Renal pelvis (tissue), 12 donors: Measurements from ENCODE around the gene MGAT4B. TPM values are rescaled to one million over a fixed set of nuclear protein-coding genes. Genes with fewer than 3 reads are reported as not detected.
"Not testable (repeated sequence)": the region's sequence is repeated elsewhere in the genome, so short reads cannot be mapped to it uniquely, and the experiment has no call there.

Experiments used
- DNase-seq: peaks from one replicate; pipeline ENCODE4 v3.0.0-alpha.2; 2013
- long read RNA-seq, 16 experiments: transcript quantifications; one replicate each; lab custom pipeline, GENCODE V29; 2026
- polyA plus RNA-seq, 3 donors: library from polyadenylated mRNA; unstranded; fragments of 120-200 nt; gene quantifications; one replicate each; pipeline ENCODE4 v1.2.1, GENCODE V29; 2013; ENCODE audit not compliant: insufficient read length in 3 of 3

Gene MGAT4B
- 100 to 1,000 TPM; 178 to 185 (median 183) TPM for polyA plus RNA-seq
- long read RNA-seq, donor 1, transcript MGAT4B-201 (15 exons, 2,446 nt), result major isoform, 23 of 134 reads
- long read RNA-seq, donor 1, partial matches to known transcripts, result 109 of 134 reads
- long read RNA-seq, donor 1, other reads (novel, unspliced or antisense), result 0 of 134 reads
- long read RNA-seq, donor 2, transcript MGAT4B-201 (15 exons, 2,446 nt), result major isoform, 10 of 11 reads
- long read RNA-seq, donor 2, partial matches to known transcripts, result 0 of 11 reads
- long read RNA-seq, donor 2, other reads (novel, unspliced or antisense), result 0 of 11 reads
- long read RNA-seq, donor 3, transcript MGAT4B-201 (15 exons, 2,446 nt), result major isoform, 17 of 32 reads
- long read RNA-seq, donor 3, partial matches to known transcripts, result 13 of 32 reads
- long read RNA-seq, donor 3, other reads (novel, unspliced or antisense), result 0 of 32 reads
- long read RNA-seq, donor 4, transcript MGAT4B-201 (15 exons, 2,446 nt), result major isoform, 17 of 795 reads
- long read RNA-seq, donor 4, partial matches to known transcripts, result 738 of 795 reads
- long read RNA-seq, donor 4, other reads (novel, unspliced or antisense), result 39 of 795 reads
- long read RNA-seq, donor 5, transcript MGAT4B-201 (15 exons, 2,446 nt), result major isoform, 10 of 11 reads
- long read RNA-seq, donor 5, partial matches to known transcripts, result 0 of 11 reads
- long read RNA-seq, donor 5, other reads (novel, unspliced or antisense), result 0 of 11 reads
- long read RNA-seq, donor 6, transcript MGAT4B-201 (15 exons, 2,446 nt), result major isoform, 12 of 26 reads
- long read RNA-seq, donor 6, partial matches to known transcripts, result 13 of 26 reads
- long read RNA-seq, donor 6, other reads (novel, unspliced or antisense), result 0 of 26 reads
- long read RNA-seq, donor 7, transcript MGAT4B-201 (15 exons, 2,446 nt), result major isoform, 25 of 127 reads
- long read RNA-seq, donor 7, partial matches to known transcripts, result 62 of 127 reads
- long read RNA-seq, donor 7, other reads (novel, unspliced or antisense), result 37 of 127 reads
- long read RNA-seq, donor 8, transcript MGAT4B-201 (15 exons, 2,446 nt), result major isoform, 10 of 10 reads
- long read RNA-seq, donor 8, partial matches to known transcripts, result 0 of 10 reads
- long read RNA-seq, donor 8, other reads (novel, unspliced or antisense), result 0 of 10 reads
- long read RNA-seq, donor 9, transcript MGAT4B-201 (15 exons, 2,446 nt), result major isoform, 24 of 38 reads
- long read RNA-seq, donor 9, partial matches to known transcripts, result 10 of 38 reads
- long read RNA-seq, donor 9, other reads (novel, unspliced or antisense), result 0 of 38 reads
- long read RNA-seq, donor 10, transcript MGAT4B-201 (15 exons, 2,446 nt), result major isoform, 14 of 17 reads
- long read RNA-seq, donor 10, partial matches to known transcripts, result 0 of 17 reads
- long read RNA-seq, donor 10, other reads (novel, unspliced or antisense), result 0 of 17 reads
- long read RNA-seq, donor 11, transcript MGAT4B-201 (15 exons, 2,446 nt), result major isoform, 11 of 11 reads
- long read RNA-seq, donor 11, partial matches to known transcripts, result 0 of 11 reads
- long read RNA-seq, donor 11, other reads (novel, unspliced or antisense), result 0 of 11 reads
- long read RNA-seq, donor 12, transcript MGAT4B-201 (15 exons, 2,446 nt), result major isoform, 31 of 143 reads
- long read RNA-seq, donor 12, partial matches to known transcripts, result 111 of 143 reads
- long read RNA-seq, donor 12, other reads (novel, unspliced or antisense), result 0 of 143 reads
- long read RNA-seq, donor 13, transcript MGAT4B-201 (15 exons, 2,446 nt), result major isoform, 8 of 405 reads
- long read RNA-seq, donor 13, partial matches to known transcripts, result 376 of 405 reads
- long read RNA-seq, donor 13, other reads (novel, unspliced or antisense), result 20 of 405 reads
- long read RNA-seq, donor 14, transcript MGAT4B-201 (15 exons, 2,446 nt), result major isoform, 41 of 198 reads
- long read RNA-seq, donor 14, partial matches to known transcripts, result 100 of 198 reads
- long read RNA-seq, donor 14, other reads (novel, unspliced or antisense), result 53 of 198 reads
- long read RNA-seq, donor 15, transcript MGAT4B-201 (15 exons, 2,446 nt), result major isoform, 30 of 57 reads
- long read RNA-seq, donor 15, partial matches to known transcripts, result 18 of 57 reads
- long read RNA-seq, donor 15, other reads (novel, unspliced or antisense), result 6 of 57 reads
- long read RNA-seq, donor 16, transcript MGAT4B-201 (15 exons, 2,446 nt), result major isoform, 11 of 17 reads
- long read RNA-seq, donor 16, partial matches to known transcripts, result 5 of 17 reads
- long read RNA-seq, donor 16, other reads (novel, unspliced or antisense), result 0 of 17 reads

DNA sequence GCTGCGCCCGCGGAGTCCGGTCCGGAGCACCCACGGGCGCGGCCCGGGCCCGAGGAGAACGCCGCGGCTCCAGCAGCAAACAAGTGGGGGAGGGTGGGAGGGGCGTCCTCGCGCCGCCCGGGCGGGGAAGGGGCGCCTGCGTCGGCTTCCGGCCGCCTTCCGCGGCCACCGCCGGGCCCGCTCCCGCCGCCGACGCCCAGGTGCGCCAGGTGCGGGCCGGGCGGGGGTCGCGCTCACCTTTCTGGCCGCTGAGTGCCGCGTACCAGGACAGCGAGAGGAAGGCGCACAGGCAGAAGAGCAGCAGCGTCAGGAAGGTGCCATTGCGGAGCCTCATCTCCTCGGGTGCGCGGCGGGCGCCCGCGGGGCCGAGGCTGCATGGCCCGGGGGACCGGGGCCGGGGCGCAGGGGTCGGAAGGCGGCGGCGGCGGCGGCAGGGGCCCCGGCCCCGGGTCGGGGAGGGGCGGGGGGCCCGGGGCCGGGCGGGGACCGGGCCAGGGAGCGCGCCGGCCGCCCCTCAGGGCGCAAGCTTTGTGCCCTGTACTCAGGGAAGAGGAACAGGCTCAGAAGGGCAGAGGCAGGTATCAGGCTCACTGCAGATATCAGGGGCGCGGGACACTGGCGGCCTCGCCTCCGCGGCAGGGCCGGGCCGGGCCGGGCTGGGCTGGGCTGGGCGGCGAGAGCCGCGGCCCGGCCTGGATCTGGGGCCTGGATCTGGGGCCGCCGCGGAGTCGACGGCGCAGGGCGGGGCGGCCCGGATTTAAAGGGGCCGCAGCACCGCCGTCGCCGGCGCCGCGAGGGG is at the start of gene MGAT4B:
TSS of gene MGAT4B (minus strand) at position 617 of the 799 bp plus-strand sequence. CDS start at position 334, 283 bp downstream.
- no peak for DNase-seq

DNA sequence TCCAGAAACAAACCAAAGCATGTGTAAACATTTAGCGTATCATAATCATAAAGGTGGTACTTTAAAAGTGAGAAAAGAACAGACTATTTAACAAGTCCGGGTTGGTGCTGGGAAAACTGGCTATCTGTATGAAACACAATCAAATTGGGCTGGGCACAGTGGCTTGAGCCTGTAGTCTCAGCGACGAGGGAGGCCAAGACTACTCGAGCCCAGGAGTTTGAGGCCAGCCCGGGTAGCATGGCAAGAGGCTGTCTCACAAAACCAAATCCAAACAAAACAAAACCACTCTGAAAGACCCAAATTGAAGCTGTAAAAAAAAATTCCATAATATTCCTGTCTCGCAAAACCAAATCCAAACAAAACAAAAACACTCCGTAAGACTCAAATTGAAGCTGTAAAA is 47.7 kb upstream of the MGAT4B start:
- DNase-seq, result no peak

DNA sequence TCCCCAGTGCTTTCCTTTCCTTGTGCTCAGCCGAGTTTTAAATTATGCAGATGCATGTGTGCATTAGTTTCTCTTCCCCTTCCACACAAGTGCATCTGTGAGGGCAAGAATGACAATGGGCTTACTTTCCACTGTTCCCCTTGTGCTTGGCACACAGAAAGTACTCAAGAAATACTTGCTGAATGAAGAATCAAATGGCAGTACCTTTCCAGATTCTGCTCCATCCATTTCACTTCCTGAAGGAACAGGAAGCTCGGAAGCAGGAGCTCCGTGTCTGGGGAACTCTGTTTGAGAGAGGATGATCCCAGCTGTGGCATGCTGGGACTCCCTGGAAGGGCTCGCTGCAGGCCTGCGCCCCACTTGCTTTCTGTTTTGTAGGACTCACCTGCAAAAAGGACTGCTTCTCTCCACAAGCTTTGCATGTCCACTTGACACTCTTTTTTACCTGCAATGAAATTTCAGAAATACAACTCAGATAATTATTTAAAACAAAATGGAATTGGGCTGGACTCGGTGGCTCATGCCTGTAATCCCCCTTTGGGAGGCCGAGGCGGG is 46.4 kb upstream of the MGAT4B start:
- no peak for DNase-seq

- no peak for DNase-seq
These were observed 35.0 kb upstream of the MGAT4B start for GRCh38 chr5:179841621-179842020.

DNA sequence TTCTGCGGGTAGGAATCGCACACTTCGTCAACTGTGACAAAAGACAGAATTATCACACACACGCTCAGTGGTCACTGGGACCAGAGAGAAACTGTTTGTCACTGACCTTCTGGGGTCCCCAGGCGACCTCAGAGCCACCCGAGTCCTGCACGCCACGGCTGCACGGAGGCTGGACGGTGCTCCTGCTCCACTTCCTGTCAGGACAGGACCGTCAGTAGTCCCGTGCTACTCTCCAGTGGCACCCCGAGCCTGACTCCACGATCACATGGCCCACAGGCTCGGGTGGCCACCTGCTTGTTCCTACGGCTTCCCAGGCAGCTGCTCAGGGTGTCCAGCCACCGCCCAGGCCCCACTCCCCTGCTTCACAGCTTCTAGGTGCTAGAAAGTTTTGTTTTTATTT is 34.1 kb upstream of the MGAT4B start:
- DNase-seq, result no peak

GRCh38 chr5:179840321-179840720 is 33.7 kb upstream of the MGAT4B start:
- no peak for DNase-seq

- no peak for DNase-seq
These were observed 32.9 kb upstream of the MGAT4B start for GRCh38 chr5:179839328-179840256.

GRCh38 chr5:179837076-179838011 is 30.7 kb upstream of the MGAT4B start:
- no peak for DNase-seq

- no peak for DNase-seq
These were observed 29.8 kb upstream of the MGAT4B start for GRCh38 chr5:179836225-179837019.

DNA sequence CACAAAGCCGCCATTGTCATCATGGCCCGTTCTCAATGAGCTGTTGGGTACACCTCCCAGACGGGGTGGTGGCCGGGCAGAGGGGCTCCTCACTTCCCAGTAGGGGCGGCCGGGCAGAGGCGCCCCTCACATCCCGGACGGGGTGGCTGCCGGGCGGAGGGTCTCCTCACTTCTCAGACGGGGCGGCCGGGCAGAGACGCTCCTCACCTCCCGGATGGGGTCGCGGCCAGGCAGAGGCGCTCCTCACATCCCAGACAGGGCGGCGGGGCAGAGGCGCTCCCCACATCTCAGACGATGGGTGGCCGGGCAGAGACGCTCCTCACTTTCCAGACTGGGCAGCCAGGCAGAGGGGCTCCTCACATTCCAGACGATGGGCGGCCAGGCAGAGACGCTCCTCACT is 28.2 kb upstream of the MGAT4B start:
- DNase-seq, result not testable (repeated sequence)

GRCh38 chr5:179834120-179834519 is 27.5 kb upstream of the MGAT4B start:
- DNase-seq, result no peak

DNA sequence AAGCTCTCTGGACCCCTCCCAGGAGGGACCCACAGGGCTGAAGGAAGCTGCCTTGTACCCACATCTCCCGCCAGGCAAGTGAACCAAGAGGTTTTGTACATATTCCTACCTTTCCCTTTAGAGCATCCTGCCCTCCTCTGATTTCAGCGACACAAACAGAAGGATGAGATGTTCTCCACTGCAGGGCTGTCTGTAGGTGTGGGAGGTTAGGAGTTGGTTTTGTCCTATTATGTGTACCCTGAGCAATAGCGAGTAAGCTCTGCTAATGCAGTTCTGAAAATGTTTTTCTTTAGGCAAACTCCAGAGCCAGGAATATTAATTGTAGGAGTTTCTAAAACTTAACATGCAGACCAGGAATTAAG is 27.0 kb upstream of the MGAT4B start:
- no peak for DNase-seq

GRCh38 chr5:179833056-179833708 is 26.5 kb upstream of the MGAT4B start:
- DNase-seq, result no peak

- no peak for DNase-seq
These were observed 25.5 kb upstream of the MGAT4B start for GRCh38 chr5:179832039-179832745.
